SK-N-SH (cell line): ENCODE results near the gene MUS81. TPM values are rescaled to one million over a fixed set of nuclear protein-coding genes. Genes with fewer than 3 reads are reported as not detected.

Source experiments
- CTCF ChIA-PET: fragments of 300-600, 350-600 bp; formaldehyde crosslinking; extraction: SDS; loops from one replicate; lab custom pipeline; 2021; lab: Yijun Ruan, JAX
- POLR2A ChIA-PET: fragments of 350-600 bp; sonication (Branson Sonifier 250); formaldehyde crosslinking; extraction: SDS; loops from one replicate; lab custom pipeline; 2020; ENCODE audit warnings: antibody characterized with exemption, inconsistent platforms; lab: Yijun Ruan, JAX
- DNase-seq: peaks from one replicate; pipeline ENCODE4 v3.0.0; 2012
- H2AFZ ChIP-seq: fragments of 200-600 bp; sonication (generic); 2 replicates; pipeline ENCODE4 v1.8.1; 2016; ENCODE audit warnings: antibody characterized with exemption, mild to moderate bottlenecking, low read depth
- H3F3A ChIP-seq: fragments of 200-600 bp; sonication (generic); replicated peaks from 2 replicates; pipeline ENCODE3; 2016; ENCODE audit warnings: antibody characterized with exemption, mild to moderate bottlenecking; ENCODE audit not compliant: insufficient read depth
- H3K27ac ChIP-seq, 2 experiments: fragments of 200-500 bp in 1 of 2; fragments of 200-600 bp in 1 of 2; sonication (Bioruptor generic) in 1 of 2; sonication (generic), shearing (Covaris generic) in 1 of 2; 2 replicates each; pipeline versions ENCODE4 v1.5.1 to v1.6.1; 2014 to 2016; ENCODE audit warnings: low read depth in 2 of 2, inconsistent platforms in 1 of 2, low read length in 1 of 2, mild to moderate bottlenecking in 1 of 2, mixed read lengths in 1 of 2
- H3K27me3 ChIP-seq: fragments of 200-600 bp; sonication (generic), shearing (Covaris generic); 2 replicates; pipeline ENCODE4 v1.6.1; 2016; ENCODE audit warnings: mixed run types; ENCODE audit not compliant: insufficient read depth
- H3K36me3 ChIP-seq, 2 experiments: fragments of 200-500 bp in 1 of 2; fragments of 200-600 bp in 1 of 2; sonication (Bioruptor generic) in 1 of 2; sonication (generic) in 1 of 2; replicated peaks in 1 of 2; 2 replicates each; pipeline versions ENCODE3 to v1.5.1; 2014 to 2016; ENCODE audit warnings: low read length in 1 of 2, mild to moderate bottlenecking in 1 of 2; ENCODE audit not compliant: insufficient read depth in 2 of 2, control insufficient read depth in 1 of 2
- H3K4me1 ChIP-seq, 2 experiments: fragments of 200-500 bp in 1 of 2; fragments of 200-600 bp in 1 of 2; sonication (Bioruptor generic) in 1 of 2; sonication (generic), shearing (Covaris generic) in 1 of 2; 2 replicates each; pipeline versions ENCODE4 v1.5.1 to v1.6.1; 2014 to 2016; ENCODE audit warnings: low read depth in 1 of 2, low read length in 1 of 2, mixed run types in 1 of 2; ENCODE audit not compliant: insufficient read depth in 2 of 2, control insufficient read depth in 1 of 2
- H3K4me2 ChIP-seq: fragments of 200-600 bp; sonication (generic), shearing (Covaris generic); 2 replicates; pipeline ENCODE4 v1.6.1; 2017; ENCODE audit warnings: mixed run types
- H3K4me3 ChIP-seq, 2 experiments: fragments of 200-500 bp in 1 of 2; fragments of 200-600 bp in 1 of 2; sonication (Bioruptor generic) in 1 of 2; sonication (generic), shearing (Covaris generic) in 1 of 2; 2 replicates each; pipeline versions ENCODE4 v1.5.1 to v1.8.1; 2014 to 2016; ENCODE audit warnings: low read depth in 2 of 2, inconsistent platforms in 1 of 2, low read length in 1 of 2, mild to moderate bottlenecking in 1 of 2, mixed read lengths in 1 of 2, moderate library complexity in 1 of 2
- H3K79me2 ChIP-seq: fragments of 200-600 bp; sonication (generic); 2 replicates; pipeline ENCODE4 v1.8.1; 2017; ENCODE audit warnings: mild to moderate bottlenecking; ENCODE audit not compliant: insufficient read depth
- H3K9ac ChIP-seq: fragments of 200-600 bp; sonication (generic); 2 replicates; pipeline ENCODE4 v1.6.1; 2017; ENCODE audit warnings: mixed run types
- H3K9me2 ChIP-seq: fragments of 200-600 bp; sonication (generic); 2 replicates; pipeline ENCODE4 v1.6.1; 2017; ENCODE audit warnings: mixed run types
- H3K9me3 ChIP-seq: fragments of 200-600 bp; sonication (generic); 2 replicates; pipeline ENCODE4 v1.6.1; 2017; ENCODE audit warnings: mixed run types, mild to moderate bottlenecking, moderate library complexity
- H4K20me1 ChIP-seq: fragments of 200-600 bp; sonication (generic); 2 replicates; pipeline ENCODE4 v1.6.1; 2017; ENCODE audit warnings: mild to moderate bottlenecking, mixed run types; ENCODE audit not compliant: insufficient read depth
- CHD2 ChIP-seq: fragments of 150-350 bp; IDR thresholded peaks from 2 replicates; pipeline ENCODE4 v1.6.1; 2018; ENCODE audit warnings: low read length; ENCODE audit not compliant: partially characterized antibody
- ELF1 ChIP-seq: IDR thresholded peaks from 2 replicates; pipeline ENCODE4 v1.4.0; 2012
- FOSL2 ChIP-seq: IDR thresholded peaks from 2 replicates; pipeline ENCODE4 v1.4.0; 2012; ENCODE audit warnings: low read depth, mild to moderate bottlenecking, moderate library complexity, borderline replicate concordance
- FOXJ3 ChIP-seq: sonication (generic); formaldehyde crosslinking; IDR thresholded peaks from 2 replicates; pipeline ENCODE4 v1.5.1; 2020; ENCODE audit warnings: mild to moderate bottlenecking, missing genetic modification reagents
- FOXM1 ChIP-seq: IDR thresholded peaks from 2 replicates; pipeline ENCODE4 v1.4.0; 2012; ENCODE audit warnings: low read depth, mild to moderate bottlenecking
- GATA2 ChIP-seq: sonication (generic); formaldehyde crosslinking; IDR thresholded peaks from 2 replicates; pipeline ENCODE4 v1.5.0; 2020; ENCODE audit warnings: mild to moderate bottlenecking, missing genetic modification reagents
- JUND ChIP-seq: IDR thresholded peaks from 2 replicates; pipeline ENCODE4 v1.4.0; 2012
- MEF2A ChIP-seq: IDR thresholded peaks from 2 replicates; pipeline ENCODE4 v1.4.0; 2012; ENCODE audit warnings: low read depth, borderline replicate concordance
- MXI1 ChIP-seq: IDR thresholded peaks from 2 replicates; pipeline ENCODE4 v1.6.1; 2012; ENCODE audit warnings: mild to moderate bottlenecking, low read depth, low read length, improper control_type of control experiment
- NFIC ChIP-seq: IDR thresholded peaks from 2 replicates; pipeline ENCODE4 v1.4.0; 2012; ENCODE audit warnings: borderline replicate concordance
- NRF1 ChIP-seq: IDR thresholded peaks from 2 replicates; pipeline ENCODE4 v1.6.1; 2012; ENCODE audit warnings: low read depth, mild to moderate bottlenecking, low read length
- RCOR1 ChIP-seq: fragments of 150-350 bp; IDR thresholded peaks from 2 replicates; pipeline ENCODE4 v1.6.1; 2017; ENCODE audit warnings: antibody characterized with exemption, low read length
- RFX5 ChIP-seq: IDR thresholded peaks from 2 replicates; pipeline ENCODE4 v1.6.1; 2012; ENCODE audit warnings: mild to moderate bottlenecking, improper control_type of control experiment, low read length
- SIN3A ChIP-seq: IDR thresholded peaks from 2 replicates; pipeline ENCODE4 v1.6.1; 2012; ENCODE audit warnings: low read depth, mild to moderate bottlenecking, low read length, moderate library complexity, borderline replicate concordance
- SMC3 ChIP-seq: IDR thresholded peaks from 2 replicates; pipeline ENCODE4 v1.6.1; 2012; ENCODE audit warnings: low read depth, low read length, improper control_type of control experiment
- TAF1 ChIP-seq: IDR thresholded peaks from 2 replicates; pipeline ENCODE4 v1.6.1; 2012; ENCODE audit warnings: low read depth, mild to moderate bottlenecking, low read length, moderate library complexity, borderline replicate concordance
- WGBS: methylation state at CpG from one replicate; pipeline ENCODE4 v1.1.6; 2017; ENCODE audit warnings: low lambda C conversion rate; 5-methylcytosine and 5-hydroxymethylcytosine counted together
- polyA plus RNA-seq, 3 experiments: library from polyadenylated mRNA; depleted of rRNA; stranded (reverse); fragments of >200 nt; gene quantifications; 2 replicates each; pipeline ENCODE4 v1.2.3, GENCODE V29; 2012
- TF ChIP-seq, protein P1 (sequence below): IDR thresholded peaks from 2 replicates; pipeline ENCODE4 v1.6.1; 2012; ENCODE audit warnings: mild to moderate bottlenecking, low read depth, low read length, moderate library complexity
- TF ChIP-seq, protein P2 (sequence below): fragments of 200-600 bp; sonication (generic); IDR thresholded peaks from 2 replicates; pipeline ENCODE4 v1.6.1; 2017; ENCODE audit warnings: antibody characterized with exemption, mild to moderate bottlenecking, moderate library complexity
- TF ChIP-seq, protein P3 (sequence below): IDR thresholded peaks from 2 replicates; pipeline ENCODE4 v1.4.0; 2012; ENCODE audit warnings: low read depth, borderline replicate concordance
- TF ChIP-seq, protein P4 (sequence below): IDR thresholded peaks from 2 replicates; pipeline ENCODE4; 2012
- TF ChIP-seq, protein P5 (sequence below): fragments of 150-350 bp; IDR thresholded peaks from 2 replicates; pipeline ENCODE4 v1.6.1; 2016; ENCODE audit warnings: mild to moderate bottlenecking, low read depth, low read length

The MUS81 gene
- polyA plus RNA-seq, 1 of the 3 experiments (the other 2 are of a cell fraction) = 58.2 TPM

DNA sequence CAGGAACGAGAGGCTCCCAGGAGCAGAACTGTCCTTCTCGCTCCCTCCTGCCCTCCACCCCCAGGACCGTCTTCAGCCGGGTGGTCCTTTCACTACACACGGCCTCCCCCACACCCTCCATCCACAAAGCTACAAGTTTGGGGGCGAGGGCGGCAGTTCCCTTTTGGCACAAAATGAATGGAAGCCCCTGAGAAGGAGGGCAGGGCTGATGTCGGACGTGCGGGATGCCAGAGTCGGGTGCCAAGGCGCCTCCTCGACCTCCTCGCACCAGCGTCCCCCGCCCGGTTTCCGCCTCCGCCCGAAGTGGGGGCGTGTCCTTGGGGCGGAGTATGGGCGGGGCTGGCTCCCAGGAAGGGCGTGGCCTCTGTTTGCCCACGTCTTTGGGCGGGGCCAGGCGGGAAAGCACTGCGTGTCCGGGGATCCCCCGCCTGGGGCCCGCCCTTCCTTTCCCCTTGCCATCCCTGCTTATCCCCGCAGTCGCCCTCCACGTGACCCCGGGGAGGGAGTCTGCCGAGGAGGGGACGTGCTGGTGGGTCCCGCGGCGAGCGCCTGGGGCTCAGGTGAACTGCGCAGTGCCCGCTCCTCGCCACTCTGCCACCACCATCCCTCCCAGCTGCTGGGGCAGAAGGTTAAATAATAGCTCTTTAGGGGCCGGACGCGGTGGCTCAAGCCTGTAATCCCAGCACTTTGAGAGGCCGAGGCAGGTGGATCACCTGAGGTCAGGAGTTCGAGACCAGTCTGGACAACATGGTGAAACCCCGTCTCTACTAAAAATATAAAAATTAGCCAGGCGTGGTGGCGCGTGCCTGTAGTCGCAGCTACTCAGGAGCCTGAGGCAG, 13.3 kb downstream of the MUS81 start:
- peaks cover 15 to 23% of the 10 kb centered on the region in 2 experiments for H3K36me3 ChIP-seq
- H3F3A ChIP-seq = peaks cover 29% of the 10 kb centered on the region
- no peaks in the 10 kb centered on the region for H3K27me3 ChIP-seq
- CTCF ChIA-PET = interaction anchor here (0.6 to 18.4 kb wide), 4 partner anchors 12 to 457 kb away, joined by 3 to 374 read pairs (median 46); partner anchors contain the start of genes CCDC85B, CTSW, FIBP and MUS81
- H3K9ac ChIP-seq = peak overlapping the region; percentile 70
- H3K79me2 ChIP-seq = peaks cover 29% of the 10 kb centered on the region
- WGBS = 27% methylated on average over 20 of the region's 54 CpGs
- H3K4me2 ChIP-seq = peak overlapping the region; percentile 97
- peak; percentile 98 for DNase-seq
- H3K27ac ChIP-seq = peak overlapping the region; percentile 77 to 93
- H3K9me3 ChIP-seq = no peaks in the 10 kb centered on the region
- no peaks in the 10 kb centered on the region for H4K20me1 ChIP-seq
- peaks cover 19 to 23% of the 10 kb centered on the region in 2 experiments; a peak in 3 of 4 replicates for H3K4me1 ChIP-seq
- no peaks in the 10 kb centered on the region for H3K9me2 ChIP-seq
- H3K4me3 ChIP-seq = peak overlapping the region; percentile 54 to 73
- POLR2A ChIA-PET = interaction anchor here (0.5 to 1.2 kb wide), 5 partner anchors 8 to 17 kb away, joined by 3 to 7 read pairs (median 3); partner anchors contain the start of genes CCDC85B and FIBP
- peak overlapping the region; percentile 77; the same call in 1 of the 2 replicates for H2AFZ ChIP-seq
- TF ChIP-seq RCOR1 (no peak; the same call in 1 of the 2 replicates), NRF1 (no peak), FOSL2 (no peak), CHD2 (peak; percentile 59), MXI1 (peak; percentile 79), JUND (no peak), SMC3 (peak; percentile 5; the same call in 1 of the 2 replicates), MEF2A (no peak), RFX5 (no peak; the same call in 1 of the 2 replicates), GATA2 (CRISPR knock-in tag) (no peak), FOXJ3 (CRISPR knock-in tag) (no peak), ELF1 (no peak), NFIC (no peak), TAF1 (no peak), FOXM1 (no peak), SIN3A (peak; percentile 65; the same call in 1 of the 2 replicates)
- TF ChIP-seq, protein P1, sequence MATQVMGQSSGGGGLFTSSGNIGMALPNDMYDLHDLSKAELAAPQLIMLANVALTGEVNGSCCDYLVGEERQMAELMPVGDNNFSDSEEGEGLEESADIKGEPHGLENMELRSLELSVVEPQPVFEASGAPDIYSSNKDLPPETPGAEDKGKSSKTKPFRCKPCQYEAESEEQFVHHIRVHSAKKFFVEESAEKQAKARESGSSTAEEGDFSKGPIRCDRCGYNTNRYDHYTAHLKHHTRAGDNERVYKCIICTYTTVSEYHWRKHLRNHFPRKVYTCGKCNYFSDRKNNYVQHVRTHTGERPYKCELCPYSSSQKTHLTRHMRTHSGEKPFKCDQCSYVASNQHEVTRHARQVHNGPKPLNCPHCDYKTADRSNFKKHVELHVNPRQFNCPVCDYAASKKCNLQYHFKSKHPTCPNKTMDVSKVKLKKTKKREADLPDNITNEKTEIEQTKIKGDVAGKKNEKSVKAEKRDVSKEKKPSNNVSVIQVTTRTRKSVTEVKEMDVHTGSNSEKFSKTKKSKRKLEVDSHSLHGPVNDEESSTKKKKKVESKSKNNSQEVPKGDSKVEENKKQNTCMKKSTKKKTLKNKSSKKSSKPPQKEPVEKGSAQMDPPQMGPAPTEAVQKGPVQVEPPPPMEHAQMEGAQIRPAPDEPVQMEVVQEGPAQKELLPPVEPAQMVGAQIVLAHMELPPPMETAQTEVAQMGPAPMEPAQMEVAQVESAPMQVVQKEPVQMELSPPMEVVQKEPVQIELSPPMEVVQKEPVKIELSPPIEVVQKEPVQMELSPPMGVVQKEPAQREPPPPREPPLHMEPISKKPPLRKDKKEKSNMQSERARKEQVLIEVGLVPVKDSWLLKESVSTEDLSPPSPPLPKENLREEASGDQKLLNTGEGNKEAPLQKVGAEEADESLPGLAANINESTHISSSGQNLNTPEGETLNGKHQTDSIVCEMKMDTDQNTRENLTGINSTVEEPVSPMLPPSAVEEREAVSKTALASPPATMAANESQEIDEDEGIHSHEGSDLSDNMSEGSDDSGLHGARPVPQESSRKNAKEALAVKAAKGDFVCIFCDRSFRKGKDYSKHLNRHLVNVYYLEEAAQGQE = no peak
- TF ChIP-seq, protein P2, sequence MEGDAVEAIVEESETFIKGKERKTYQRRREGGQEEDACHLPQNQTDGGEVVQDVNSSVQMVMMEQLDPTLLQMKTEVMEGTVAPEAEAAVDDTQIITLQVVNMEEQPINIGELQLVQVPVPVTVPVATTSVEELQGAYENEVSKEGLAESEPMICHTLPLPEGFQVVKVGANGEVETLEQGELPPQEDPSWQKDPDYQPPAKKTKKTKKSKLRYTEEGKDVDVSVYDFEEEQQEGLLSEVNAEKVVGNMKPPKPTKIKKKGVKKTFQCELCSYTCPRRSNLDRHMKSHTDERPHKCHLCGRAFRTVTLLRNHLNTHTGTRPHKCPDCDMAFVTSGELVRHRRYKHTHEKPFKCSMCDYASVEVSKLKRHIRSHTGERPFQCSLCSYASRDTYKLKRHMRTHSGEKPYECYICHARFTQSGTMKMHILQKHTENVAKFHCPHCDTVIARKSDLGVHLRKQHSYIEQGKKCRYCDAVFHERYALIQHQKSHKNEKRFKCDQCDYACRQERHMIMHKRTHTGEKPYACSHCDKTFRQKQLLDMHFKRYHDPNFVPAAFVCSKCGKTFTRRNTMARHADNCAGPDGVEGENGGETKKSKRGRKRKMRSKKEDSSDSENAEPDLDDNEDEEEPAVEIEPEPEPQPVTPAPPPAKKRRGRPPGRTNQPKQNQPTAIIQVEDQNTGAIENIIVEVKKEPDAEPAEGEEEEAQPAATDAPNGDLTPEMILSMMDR = no peak
- TF ChIP-seq, protein P3, sequence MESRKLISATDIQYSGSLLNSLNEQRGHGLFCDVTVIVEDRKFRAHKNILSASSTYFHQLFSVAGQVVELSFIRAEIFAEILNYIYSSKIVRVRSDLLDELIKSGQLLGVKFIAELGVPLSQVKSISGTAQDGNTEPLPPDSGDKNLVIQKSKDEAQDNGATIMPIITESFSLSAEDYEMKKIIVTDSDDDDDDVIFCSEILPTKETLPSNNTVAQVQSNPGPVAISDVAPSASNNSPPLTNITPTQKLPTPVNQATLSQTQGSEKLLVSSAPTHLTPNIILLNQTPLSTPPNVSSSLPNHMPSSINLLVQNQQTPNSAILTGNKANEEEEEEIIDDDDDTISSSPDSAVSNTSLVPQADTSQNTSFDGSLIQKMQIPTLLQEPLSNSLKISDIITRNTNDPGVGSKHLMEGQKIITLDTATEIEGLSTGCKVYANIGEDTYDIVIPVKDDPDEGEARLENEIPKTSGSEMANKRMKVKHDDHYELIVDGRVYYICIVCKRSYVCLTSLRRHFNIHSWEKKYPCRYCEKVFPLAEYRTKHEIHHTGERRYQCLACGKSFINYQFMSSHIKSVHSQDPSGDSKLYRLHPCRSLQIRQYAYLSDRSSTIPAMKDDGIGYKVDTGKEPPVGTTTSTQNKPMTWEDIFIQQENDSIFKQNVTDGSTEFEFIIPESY = no peak
- TF ChIP-seq, protein P4, sequence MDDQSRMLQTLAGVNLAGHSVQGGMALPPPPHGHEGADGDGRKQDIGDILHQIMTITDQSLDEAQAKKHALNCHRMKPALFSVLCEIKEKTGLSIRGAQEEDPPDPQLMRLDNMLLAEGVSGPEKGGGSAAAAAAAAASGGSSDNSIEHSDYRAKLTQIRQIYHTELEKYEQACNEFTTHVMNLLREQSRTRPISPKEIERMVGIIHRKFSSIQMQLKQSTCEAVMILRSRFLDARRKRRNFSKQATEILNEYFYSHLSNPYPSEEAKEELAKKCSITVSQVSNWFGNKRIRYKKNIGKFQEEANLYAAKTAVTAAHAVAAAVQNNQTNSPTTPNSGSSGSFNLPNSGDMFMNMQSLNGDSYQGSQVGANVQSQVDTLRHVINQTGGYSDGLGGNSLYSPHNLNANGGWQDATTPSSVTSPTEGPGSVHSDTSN = peak; percentile 26; the same call in 1 of the 2 replicates
- TF ChIP-seq, protein P5, sequence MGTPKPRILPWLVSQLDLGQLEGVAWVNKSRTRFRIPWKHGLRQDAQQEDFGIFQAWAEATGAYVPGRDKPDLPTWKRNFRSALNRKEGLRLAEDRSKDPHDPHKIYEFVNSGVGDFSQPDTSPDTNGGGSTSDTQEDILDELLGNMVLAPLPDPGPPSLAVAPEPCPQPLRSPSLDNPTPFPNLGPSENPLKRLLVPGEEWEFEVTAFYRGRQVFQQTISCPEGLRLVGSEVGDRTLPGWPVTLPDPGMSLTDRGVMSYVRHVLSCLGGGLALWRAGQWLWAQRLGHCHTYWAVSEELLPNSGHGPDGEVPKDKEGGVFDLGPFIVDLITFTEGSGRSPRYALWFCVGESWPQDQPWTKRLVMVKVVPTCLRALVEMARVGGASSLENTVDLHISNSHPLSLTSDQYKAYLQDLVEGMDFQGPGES = no peak
